AG10803 (cell line): ENCODE results near the gene MTIF2.
"Not testable (repeated sequence)": the region's sequence is repeated elsewhere in the genome, so short reads cannot be mapped to it uniquely, and the experiment has no call there.

Source experiments
- DNase-seq: peaks from one replicate; pipeline ENCODE4 v3.0.0; 2010; ENCODE audit warnings: low read depth
- H3K4me3 ChIP-seq: 2 replicates; pipeline ENCODE4 v1.5.1; 2011; ENCODE audit warnings: mild to moderate bottlenecking, low read length, control low read depth
- CTCF ChIP-seq: conservative IDR thresholded peaks from 2 replicates; pipeline ENCODE4 v1.5.1; 2011; ENCODE audit warnings: mild to moderate bottlenecking, low read length, control low read depth, inconsistent platforms

Gene MTIF2

GRCh38 chr2:55283083-55283482, 14.1 kb upstream of the MTIF2 start:
- H3K4me3 ChIP-seq: peak overlapping the region; percentile 86
- TF ChIP-seq CTCF: no peak
- DNase-seq: no peak

GRCh38 chr2:55282110-55282917, 13.3 kb upstream of the MTIF2 start:
- no peak for TF ChIP-seq CTCF
- DNase-seq: peak; percentile 86
- peak overlapping the region; percentile 86 for H3K4me3 ChIP-seq

- DNase-seq, H3K4me3 ChIP-seq: not testable (repeated sequence)
These were observed 12.0 kb upstream of the MTIF2 start for GRCh38 chr2:55280851-55281546.

GRCh38 chr2:55279859-55280424, 10.9 kb upstream of the MTIF2 start:
- not testable (repeated sequence) for DNase-seq, H3K4me3 ChIP-seq

- not testable (repeated sequence) for H3K4me3 ChIP-seq, DNase-seq
These were observed 10.3 kb upstream of the MTIF2 start for GRCh38 chr2:55279214-55279835.

GRCh38 chr2:55277310-55277709, 8.3 kb upstream of the MTIF2 start:
- no peak overlapping the region for H3K4me3 ChIP-seq
- no peak for TF ChIP-seq CTCF
- DNase-seq: no peak

- not testable (repeated sequence) for H3K4me3 ChIP-seq, DNase-seq
These were observed 5.3 kb upstream of the MTIF2 start for GRCh38 chr2:55274346-55274745.

GRCh38 chr2:55269645-55269990, 587 bp upstream of the MTIF2 start:
- peak overlapping the region; percentile 99 for H3K4me3 ChIP-seq
- no peak for TF ChIP-seq CTCF
- DNase-seq: peak; percentile 3

- TF ChIP-seq CTCF: no peak; the same call in 1 of the 2 replicates
- peak; percentile 5 for DNase-seq
- H3K4me3 ChIP-seq: peak overlapping the region; percentile 99
These were observed 634 bp downstream of the MTIF2 start for GRCh38 chr2:55268288-55268906.

- not testable (repeated sequence) for DNase-seq, H3K4me3 ChIP-seq
These were observed 9.4 kb downstream of the MTIF2 start for GRCh38 chr2:55259586-55259985.
